Activated naive CD8-positive, alpha-beta T cell (primary cell): ENCODE data around the gene TIMM44.

Experiments
- H3K27ac Mint-ChIP-seq: one replicate; pipeline ENCODE4 v1.8.0; 2021; ENCODE audit warnings: mixed read lengths
- H3K27me3 Mint-ChIP-seq: one replicate; pipeline ENCODE4 v1.8.0; 2021; ENCODE audit warnings: mixed read lengths
- H3K36me3 Mint-ChIP-seq: one replicate; pipeline ENCODE4 v1.8.0; 2021; ENCODE audit warnings: mixed read lengths
- H3K4me1 Mint-ChIP-seq: one replicate; pipeline ENCODE4 v1.8.0; 2021; ENCODE audit warnings: low read depth, mixed read lengths
- H3K4me3 Mint-ChIP-seq: one replicate; pipeline ENCODE4 v1.8.0; 2021; ENCODE audit warnings: mild to moderate bottlenecking, mixed read lengths
- H3K9me3 Mint-ChIP-seq: one replicate; pipeline ENCODE4 v1.8.0; 2021; ENCODE audit warnings: low read depth, mixed read lengths

TIMM44 gene

DNA sequence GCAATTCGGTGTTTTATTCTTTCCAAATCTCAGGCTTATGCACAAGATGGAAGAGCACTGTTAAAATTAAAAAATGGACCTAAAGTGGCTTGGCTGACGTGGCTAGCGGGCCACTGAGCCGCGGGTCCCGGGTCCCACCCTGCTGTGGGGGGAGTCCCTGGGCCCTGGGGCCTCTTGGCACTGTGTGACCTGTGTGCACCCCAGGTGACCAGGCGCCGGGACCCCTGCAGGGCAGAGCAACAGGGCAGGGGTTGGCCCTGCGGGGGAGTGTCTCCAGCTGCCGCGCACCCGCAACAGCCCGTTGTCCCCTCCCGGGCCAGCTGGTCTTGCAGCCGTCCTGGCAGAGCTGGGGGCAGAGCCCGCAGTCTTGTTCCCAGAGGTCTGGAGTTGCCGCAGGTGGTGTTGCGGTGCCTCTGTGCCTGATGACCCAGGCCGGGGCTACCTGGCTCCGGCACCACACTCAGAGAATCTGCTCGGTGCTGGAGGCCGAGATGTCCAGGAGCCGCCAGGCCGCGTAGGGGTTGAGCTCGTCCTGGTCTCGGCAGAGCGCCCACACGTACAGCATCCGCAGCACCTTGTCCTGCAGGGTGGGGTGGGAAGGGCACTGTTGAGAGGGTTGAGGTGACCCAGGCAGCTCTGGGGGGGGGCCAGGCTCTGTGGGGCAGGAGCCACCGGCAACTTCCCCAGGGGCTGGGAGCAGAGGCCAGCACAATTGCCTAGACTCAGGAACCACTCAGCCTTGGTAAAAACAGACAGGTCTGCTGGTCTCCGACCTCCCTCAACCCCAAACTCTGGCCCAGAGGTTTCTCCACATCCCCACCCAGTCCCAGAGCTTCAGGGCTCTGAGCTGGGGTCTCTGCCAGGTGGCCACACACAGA, 16.5 kb downstream of the TIMM44 start:
- Mint-ChIP-seq H3K4me1 (peaks cover 19% of the 10 kb centered on the region), H3K9me3 (no peaks in the 10 kb centered on the region), H3K4me3 (peak overlapping the region; percentile 71), H3K27ac (no peak overlapping the region), H3K27me3 (no peaks in the 10 kb centered on the region), H3K36me3 (peaks cover 3% of the 10 kb centered on the region)

DNA sequence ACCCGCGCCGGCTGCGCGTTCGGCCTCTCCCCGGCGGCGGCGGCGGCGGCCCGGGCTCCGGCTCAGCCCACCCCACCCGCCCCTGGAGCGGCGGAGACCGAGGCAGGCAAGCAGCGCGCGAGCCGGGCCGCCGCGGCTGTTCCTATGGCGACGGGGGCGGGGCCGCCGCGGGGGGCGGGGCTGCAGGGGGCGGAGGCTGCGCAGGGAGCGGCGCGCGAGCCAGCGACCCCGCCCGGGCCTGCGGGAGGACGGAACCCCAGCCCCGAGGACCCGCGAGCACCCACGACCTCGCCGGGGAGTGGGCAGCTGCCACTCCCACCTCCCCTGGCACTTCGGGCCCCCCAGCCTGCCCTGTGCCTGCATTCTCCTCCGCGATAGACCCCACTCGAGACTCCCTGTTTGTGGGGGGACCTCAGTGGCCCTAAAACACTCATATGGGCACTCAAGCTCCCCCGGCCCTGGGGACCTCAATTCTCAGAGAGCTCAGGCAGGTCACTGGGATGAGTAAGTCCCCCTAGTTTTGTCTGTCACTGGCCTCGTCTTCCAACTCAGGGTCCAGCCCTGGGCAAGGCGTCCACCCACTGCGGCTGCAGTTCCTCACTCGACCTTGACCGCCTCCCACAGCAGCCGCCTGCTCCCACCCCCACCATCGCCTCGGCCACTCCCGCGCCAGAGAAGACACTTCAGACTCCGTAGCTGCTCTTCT, 17.3 kb downstream of the TIMM44 start, which contains the start of gene CTXN1:
Gene CTXN1 (minus strand): TSS at position 115 of the 706 bp plus-strand sequence. CDS start 597 bp downstream, outside the sequence.
- Mint-ChIP-seq H3K4me3 (peak within 1 kb of the TSS; percentile 78), H3K27me3 (no peaks in the 10 kb centered on the region), H3K36me3 (peaks cover 3% of the 10 kb centered on the region), H3K27ac (no peak within 1 kb of the TSS), H3K9me3 (no peaks in the 10 kb centered on the region), H3K4me1 (peaks cover 19% of the 10 kb centered on the region)

DNA sequence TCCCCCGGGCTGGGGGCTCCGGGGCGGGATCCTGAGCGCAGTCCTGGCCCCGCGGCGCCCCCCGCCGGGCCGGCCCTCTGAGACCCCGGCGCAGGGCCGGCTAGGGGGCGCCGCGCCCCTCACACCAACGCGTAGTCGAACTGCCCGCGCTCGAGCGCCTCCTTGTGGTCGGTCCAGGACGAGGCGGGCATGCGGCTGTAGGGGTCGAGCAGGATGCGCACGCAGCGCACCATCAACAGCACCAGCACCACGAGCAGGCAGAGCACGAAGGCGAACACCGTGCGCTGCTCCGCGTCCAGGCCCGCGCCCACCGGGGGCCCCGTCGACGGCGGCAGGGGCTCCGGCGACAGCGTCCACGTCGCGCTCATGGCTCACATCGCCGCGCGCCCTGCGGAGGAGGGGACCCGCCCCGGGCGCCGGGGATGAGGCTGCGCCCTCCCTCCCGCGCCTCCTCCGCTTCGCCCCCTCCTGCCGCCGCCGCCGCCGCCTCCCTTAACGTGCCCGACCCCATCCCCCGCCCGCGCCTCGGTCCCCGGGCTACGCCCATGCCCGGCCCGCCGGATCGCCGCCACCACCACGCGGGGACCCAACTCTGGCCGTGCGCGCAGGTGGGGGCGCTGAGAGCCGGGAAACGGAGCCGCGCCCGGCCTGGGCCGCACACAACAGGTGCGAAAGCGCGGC, 18.2 kb downstream of the TIMM44 start:
- Mint-ChIP-seq H3K27me3 (no peaks in the 10 kb centered on the region), H3K4me1 (peaks cover 23% of the 10 kb centered on the region), H3K9me3 (no peaks in the 10 kb centered on the region), H3K36me3 (peaks cover 3% of the 10 kb centered on the region), H3K4me3 (peak overlapping the region; percentile 78), H3K27ac (no peak overlapping the region)

DNA sequence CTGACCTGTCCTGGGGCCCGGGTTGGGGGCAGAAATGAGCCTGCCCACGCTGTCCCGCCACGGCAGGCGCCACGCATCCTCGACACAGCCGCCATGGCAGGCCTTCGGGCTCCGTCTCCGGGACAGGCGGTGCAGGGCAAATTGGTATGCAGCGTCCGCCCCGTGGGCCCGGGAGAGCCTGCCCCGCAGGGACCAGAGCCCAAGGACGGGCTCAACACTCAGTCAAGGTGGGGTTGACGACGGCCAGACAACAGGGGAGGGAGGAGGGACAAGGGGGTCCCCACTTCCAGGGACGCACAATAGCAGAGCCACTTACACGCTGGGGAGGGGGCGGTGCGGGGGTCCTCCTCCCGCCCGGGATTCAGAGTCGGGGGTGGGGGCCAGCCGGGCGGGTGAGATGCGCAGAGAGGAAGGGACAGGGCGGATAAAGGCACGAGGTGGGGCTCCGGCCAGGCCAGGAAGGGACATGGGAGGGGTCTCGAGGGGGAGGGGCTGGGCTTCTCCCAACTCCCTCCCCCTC, 18.8 kb downstream of the TIMM44 start:
- Mint-ChIP-seq H3K9me3 (no peaks in the 10 kb centered on the region), H3K36me3 (peaks cover 3% of the 10 kb centered on the region), H3K4me1 (peaks cover 27% of the 10 kb centered on the region), H3K27ac (no peak overlapping the region), H3K4me3 (no peak overlapping the region), H3K27me3 (peaks cover 2% of the 10 kb centered on the region)

DNA sequence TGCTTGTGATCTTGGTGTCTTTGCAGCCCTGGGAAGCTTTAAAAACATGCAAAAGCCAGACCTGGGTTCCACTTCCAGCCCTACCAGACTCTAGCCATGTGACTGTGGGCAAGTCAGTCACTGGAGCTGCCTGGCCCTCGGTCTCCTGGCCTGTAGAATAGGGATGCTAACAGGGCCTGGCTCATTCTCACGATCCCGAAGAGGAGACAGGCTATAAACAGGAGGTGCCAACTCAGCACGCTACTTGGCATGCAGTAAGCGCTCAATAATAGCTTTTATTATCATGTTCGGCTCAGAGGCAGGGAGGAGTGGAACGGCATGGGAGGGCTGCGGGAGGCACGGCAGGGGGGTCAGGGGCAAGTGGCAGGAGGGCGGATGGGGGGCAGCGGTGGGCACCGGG, 19.2 kb downstream of the TIMM44 start:
- Mint-ChIP-seq H3K4me3 (peak overlapping the region; percentile 68), H3K27ac (no peak overlapping the region), H3K36me3 (peaks cover 3% of the 10 kb centered on the region), H3K9me3 (no peaks in the 10 kb centered on the region), H3K4me1 (peaks cover 30% of the 10 kb centered on the region), H3K27me3 (peaks cover 3% of the 10 kb centered on the region)

DNA sequence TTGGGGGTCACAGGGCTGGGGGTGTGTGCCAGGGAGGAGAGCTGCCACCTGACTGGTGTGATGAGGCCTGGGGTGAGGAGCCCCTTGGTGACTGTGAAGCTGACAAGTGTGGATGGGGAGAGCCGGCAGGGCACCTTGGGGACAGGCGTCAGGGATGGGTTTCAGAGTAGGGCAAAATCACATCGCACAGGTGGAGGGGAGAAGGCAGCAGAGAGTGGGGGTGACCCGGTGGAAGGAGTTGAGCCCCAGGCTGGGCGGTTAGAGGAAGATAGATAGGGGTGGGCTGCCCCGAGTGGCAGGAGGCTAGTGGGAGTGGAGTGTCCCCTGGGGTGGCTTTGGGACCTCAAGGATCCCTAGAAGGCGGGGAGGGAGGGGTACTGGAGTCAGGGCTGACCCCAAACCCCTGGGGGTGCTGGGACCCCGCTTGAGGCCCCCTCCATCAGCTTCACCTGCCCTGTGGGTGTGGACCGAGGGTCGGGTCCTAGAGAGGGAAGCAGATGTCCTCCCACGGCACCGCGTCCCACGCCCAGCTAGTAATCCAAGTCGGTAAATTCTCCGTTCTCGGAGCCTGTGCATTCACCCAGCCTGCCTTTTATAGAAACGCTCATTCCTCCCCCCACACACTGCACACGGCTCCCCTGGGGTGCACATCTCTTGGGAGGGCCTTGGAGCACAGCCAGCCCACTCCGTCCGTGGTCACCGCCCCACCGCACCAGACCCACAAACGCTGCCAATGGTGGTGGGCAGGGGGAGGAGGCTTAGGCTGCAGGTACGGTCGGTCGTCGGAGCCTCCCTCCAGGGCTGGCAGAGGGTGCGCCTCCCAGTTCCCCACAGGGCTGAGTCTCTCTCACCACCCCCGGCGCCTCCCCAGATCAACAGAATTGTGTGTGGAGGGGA, 19.9 kb downstream of the TIMM44 start:
- Mint-ChIP-seq H3K27ac (no peak overlapping the region), H3K27me3 (peaks cover 3% of the 10 kb centered on the region), H3K36me3 (peaks cover 3% of the 10 kb centered on the region), H3K9me3 (no peaks in the 10 kb centered on the region), H3K4me3 (peak overlapping the region; percentile 20), H3K4me1 (peaks cover 26% of the 10 kb centered on the region)

DNA sequence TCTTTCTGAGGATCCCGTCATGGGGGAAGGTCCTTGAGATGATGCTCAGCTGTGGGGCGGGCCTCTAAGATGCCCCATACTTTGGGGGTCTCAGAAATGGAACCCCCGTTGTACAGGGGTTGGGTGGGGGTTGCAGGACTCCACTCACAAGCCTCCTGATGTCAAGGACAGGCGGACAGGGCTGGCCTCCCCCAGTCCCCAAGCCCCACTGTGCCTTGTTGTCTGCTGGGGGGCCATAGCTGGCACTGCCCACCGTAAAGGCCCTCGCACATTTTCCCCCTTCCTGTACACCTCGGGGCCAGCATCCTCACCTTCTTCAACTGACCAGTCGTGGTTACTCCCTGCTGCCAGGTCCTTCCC, 20.6 kb downstream of the TIMM44 start:
- Mint-ChIP-seq H3K36me3 (no peaks in the 10 kb centered on the region), H3K9me3 (no peaks in the 10 kb centered on the region), H3K27me3 (peaks cover 3% of the 10 kb centered on the region), H3K27ac (no peak overlapping the region), H3K4me1 (peaks cover 28% of the 10 kb centered on the region), H3K4me3 (no peak overlapping the region)

DNA sequence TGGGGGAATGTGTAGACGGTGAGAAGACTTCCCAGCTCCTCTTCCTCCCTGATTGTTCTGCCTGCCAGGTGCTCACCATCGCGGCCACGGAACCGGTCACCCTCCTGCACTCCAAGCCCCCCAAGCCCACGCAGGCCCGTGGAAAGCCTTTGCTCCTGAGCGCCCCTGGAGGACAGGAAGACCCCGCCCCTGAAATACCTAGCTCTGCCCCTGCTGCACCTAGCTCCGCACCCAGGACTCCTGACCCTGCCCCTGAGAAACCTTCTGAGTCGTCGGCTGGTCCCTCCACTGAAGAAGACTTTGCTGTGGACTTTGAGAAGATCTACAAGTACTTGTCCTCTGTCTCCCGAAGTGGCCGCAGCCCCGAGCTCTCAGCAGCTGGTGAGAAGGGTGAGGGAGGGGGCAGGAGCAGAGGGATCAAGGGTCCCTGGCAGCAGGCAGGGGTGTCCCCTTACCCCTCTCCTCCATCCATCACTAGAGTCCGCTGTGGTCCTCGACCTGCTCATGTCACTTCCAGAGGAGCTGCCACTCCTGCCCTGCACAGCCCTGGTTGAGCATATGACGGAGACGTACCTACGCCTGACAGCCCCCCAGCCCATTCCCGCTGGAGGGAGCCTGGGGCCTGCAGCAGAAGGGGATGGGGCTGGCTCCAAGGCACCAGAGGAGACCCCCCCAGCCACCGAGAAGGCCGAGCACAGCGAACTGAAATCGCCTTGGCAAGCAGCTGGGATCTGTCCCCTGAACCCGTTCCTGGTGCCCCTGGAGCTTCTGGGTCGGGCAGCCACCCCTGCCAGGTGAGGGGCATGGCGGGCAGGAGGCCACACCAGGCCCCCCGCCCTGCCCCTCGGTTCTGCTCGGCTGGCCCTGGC, 21.3 kb downstream of the TIMM44 start:
- no peak overlapping the region for H3K4me3 Mint-ChIP-seq
- peaks cover 28% of the 10 kb centered on the region for H3K4me1 Mint-ChIP-seq
- H3K27ac Mint-ChIP-seq, result no peak overlapping the region
- H3K27me3 Mint-ChIP-seq, result peaks cover 3% of the 10 kb centered on the region
- H3K9me3 Mint-ChIP-seq, result no peaks in the 10 kb centered on the region
- H3K36me3 Mint-ChIP-seq, result no peaks in the 10 kb centered on the region

DNA sequence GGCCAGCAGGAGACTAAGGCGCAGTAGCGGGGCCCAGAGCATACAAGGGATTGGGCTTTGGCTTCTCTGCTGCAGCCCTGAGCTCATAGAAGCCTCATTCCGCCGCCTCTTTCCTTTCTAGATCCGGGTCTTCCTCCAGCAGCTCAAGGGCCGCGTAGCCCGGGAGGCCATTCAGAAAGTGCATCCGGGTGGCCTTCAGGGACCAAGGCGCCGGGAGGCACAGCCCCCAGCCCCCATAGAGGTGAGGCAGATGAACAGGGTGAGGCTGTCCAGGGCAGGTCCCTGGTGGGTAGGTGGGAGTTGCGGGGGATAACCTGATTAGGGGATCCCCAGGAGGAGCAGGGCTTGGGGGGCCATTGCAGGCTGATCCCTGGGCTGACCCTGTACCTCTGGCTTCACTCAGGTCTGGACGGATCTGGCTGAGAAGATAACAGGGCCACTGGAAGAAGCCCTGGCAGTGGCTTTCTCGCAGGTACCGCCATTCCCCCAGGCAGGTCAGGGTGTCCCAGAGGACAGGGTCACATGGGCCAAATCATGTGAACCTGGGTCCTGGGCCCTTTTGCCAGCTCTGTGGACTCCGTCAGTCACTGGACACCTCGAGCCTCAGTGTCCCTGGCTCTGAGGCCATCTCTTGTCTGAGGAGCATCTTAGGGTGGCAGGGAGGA, 22.0 kb downstream of the TIMM44 start:
- Mint-ChIP-seq H3K27ac (no peak overlapping the region), H3K27me3 (peaks cover 5% of the 10 kb centered on the region), H3K4me1 (peaks cover 29% of the 10 kb centered on the region), H3K36me3 (no peaks in the 10 kb centered on the region), H3K9me3 (no peaks in the 10 kb centered on the region), H3K4me3 (peak overlapping the region; percentile 89)

DNA sequence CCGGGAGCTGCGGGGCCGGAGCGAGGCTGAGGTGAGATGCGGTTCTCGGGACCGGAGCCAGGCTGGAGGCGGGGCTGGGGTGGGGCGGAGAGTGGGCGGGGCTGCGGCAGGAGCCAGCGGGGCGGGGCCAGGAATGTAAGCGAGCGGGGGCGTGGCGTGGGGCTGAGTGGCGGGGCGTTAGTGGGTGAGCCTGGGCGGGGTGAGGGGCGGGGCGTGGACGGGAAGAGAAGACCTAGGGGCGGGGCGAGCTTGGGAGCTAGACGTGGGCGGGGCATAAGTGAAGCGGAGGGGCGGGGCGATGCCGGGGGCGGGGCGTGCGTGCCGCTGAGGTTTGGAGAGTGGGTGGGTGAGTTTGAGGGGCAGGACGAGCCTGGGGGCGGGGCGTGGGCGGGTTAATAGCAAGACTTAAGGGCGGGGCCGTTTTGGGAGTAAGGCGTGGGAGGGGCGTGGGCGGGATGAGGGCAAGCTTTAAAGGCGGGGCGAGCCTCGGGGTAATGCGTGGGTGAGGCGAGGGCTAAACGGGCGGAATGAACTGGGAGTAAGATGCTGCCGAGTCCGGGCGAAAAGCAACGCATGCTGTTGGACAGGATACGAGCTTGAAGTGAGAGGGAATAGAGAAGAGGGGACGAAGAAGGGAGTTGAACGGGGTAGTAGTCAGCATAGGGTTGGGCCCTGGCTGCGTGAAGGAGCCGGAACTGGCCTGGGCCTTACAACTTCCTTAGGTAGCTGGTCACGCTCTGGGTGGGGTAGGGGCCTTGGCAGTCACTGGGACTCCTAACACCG, 22.8 kb downstream of the TIMM44 start:
- Mint-ChIP-seq H3K4me1 (peaks cover 26% of the 10 kb centered on the region), H3K27me3 (peaks cover 5% of the 10 kb centered on the region), H3K36me3 (no peaks in the 10 kb centered on the region), H3K9me3 (no peaks in the 10 kb centered on the region), H3K27ac (peak overlapping the region; percentile 87), H3K4me3 (peak overlapping the region; percentile 89)

DNA sequence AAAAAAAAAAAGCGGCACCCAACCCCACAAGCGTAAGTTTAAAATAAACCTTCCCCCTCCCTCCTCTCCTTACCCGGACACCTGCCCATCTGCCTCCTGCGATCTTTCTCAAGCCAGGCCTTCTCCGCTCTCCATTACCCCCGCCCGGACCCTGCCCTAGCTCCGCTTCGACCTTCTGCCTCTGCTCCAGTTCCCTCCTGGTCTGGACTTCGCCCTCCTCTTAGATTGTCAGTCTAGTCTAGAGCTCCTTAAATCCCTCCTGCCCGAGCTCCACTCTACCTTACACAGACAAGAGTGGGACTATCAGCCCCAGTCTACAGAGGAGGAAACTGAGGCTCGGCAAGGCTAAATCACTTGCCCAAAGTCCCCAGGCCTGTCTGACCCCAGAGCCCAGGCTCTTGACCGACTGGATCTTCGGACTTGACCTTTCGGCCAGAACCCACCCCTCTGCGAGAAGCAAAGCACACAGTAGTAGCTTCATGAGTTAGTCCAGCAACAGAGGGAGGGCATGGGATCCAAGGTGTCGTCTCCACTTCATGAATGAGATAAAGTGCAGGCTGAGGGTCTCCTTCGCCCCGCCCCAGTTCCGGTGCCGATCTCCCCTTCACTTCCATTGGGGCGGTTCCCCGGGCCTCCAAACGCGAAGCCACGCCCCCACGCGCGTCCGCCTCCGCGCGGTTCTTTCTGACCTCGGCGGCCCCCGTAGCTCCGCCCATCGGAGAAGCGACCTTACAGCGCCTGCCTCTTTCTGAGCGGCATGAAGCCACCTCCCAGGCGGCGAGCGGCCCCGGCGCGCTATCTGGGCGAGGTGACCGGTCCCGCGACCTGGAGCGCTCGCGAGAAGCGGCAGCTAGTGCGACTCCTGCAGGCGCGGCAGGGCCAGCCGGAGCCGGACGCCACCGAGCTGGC, 23.6 kb downstream of the TIMM44 start, which contains the start of gene SNAPC2:
Gene SNAPC2 (plus strand): TSS at position 729 of the 909 bp plus-strand sequence. CDS start 29 bp downstream, at position 758.
- peaks cover 9% of the 10 kb centered on the region for H3K27me3 Mint-ChIP-seq
- no peaks in the 10 kb centered on the region for H3K9me3 Mint-ChIP-seq
- H3K36me3 Mint-ChIP-seq, result no peaks in the 10 kb centered on the region
- peak within 1 kb of the TSS; percentile 87 for H3K27ac Mint-ChIP-seq
- H3K4me3 Mint-ChIP-seq, result peak within 1 kb of the TSS; percentile 89
- peaks cover 30% of the 10 kb centered on the region for H3K4me1 Mint-ChIP-seq
